IMR-90 (cell line): ENCODE measurements around the gene TMEM223. TPM values are rescaled to one million over a fixed set of nuclear protein-coding genes. Genes with fewer than 3 reads are reported as not detected.

Source experiments
- ATAC-seq: fragments of 200-7000 bp; cut with Tn5 transposase; 2 replicates; pipeline ENCODE4 v1.9.1; 2020; ENCODE audit warnings: low read depth, mild to moderate bottlenecking, moderate library complexity
- BruUV-seq: library from RNA; stranded (reverse); fragments of 400-500 nt; replicated peaks from 2 replicates; lab custom pipeline; 2021; lab: Mats Ljungman, UMichigan
- CTCF ChIA-PET: fragments of 300-600 bp; formaldehyde crosslinking; extraction: SDS; loops from one replicate; lab custom pipeline; 2021; ENCODE audit warnings: antibody characterized with exemption; lab: Yijun Ruan, JAX
- POLR2A ChIA-PET: fragments of 300-600 bp; sonication (Branson Sonifier 250); formaldehyde crosslinking; loops from one replicate; lab custom pipeline; 2022; ENCODE audit warnings: antibody characterized with exemption; ENCODE audit not compliant: unreplicated experiment; lab: Charles Lee
- DNase-seq: peaks from one replicate; pipeline ENCODE4 v3.0.0; 2013
- H2AFZ ChIP-seq: replicated peaks from 2 replicates; pipeline ENCODE3; 2013; ENCODE audit warnings: low read length, mild to moderate bottlenecking; ENCODE audit not compliant: poor library complexity
- H2AK5ac ChIP-seq: 2 replicates; pipeline ENCODE4 v1.6.1; 2013; ENCODE audit warnings: low read depth, low read length, inconsistent platforms
- H2AK9ac ChIP-seq: replicated peaks from 2 replicates; pipeline ENCODE3; 2013; ENCODE audit warnings: mild to moderate bottlenecking, low read depth, low read length, moderate library complexity; ENCODE audit not compliant: poor library complexity
- H2BK120ac ChIP-seq: 2 replicates; pipeline ENCODE4 v1.6.1; 2013; ENCODE audit warnings: low read depth, low read length, inconsistent platforms
- H2BK15ac ChIP-seq: 3 replicates; pipeline ENCODE4 v1.6.1; 2013; ENCODE audit warnings: low read depth, low read length, inconsistent platforms
- H2BK20ac ChIP-seq: 2 replicates; pipeline ENCODE4 v1.6.1; 2013; ENCODE audit warnings: low read depth, mild to moderate bottlenecking, inconsistent platforms, low read length, moderate library complexity
- H2BK5ac ChIP-seq: 2 replicates; pipeline ENCODE4 v1.6.1; 2013; ENCODE audit warnings: mild to moderate bottlenecking, low read depth, low read length, inconsistent platforms; ENCODE audit not compliant: poor library complexity, severe bottlenecking
- H3K14ac ChIP-seq: replicated peaks from 2 replicates; pipeline ENCODE4 v1.6.1; 2013; ENCODE audit warnings: low read depth, low read length, inconsistent platforms
- H3K18ac ChIP-seq: 2 replicates; pipeline ENCODE4 v1.6.1; 2013; ENCODE audit warnings: low read depth, low read length, control low read depth
- H3K23ac ChIP-seq: 2 replicates; pipeline ENCODE4 v1.6.1; 2013; ENCODE audit warnings: low read depth, low read length, inconsistent platforms
- H3K27ac ChIP-seq: 2 replicates; pipeline ENCODE4 v1.5.1; 2013; ENCODE audit warnings: mild to moderate bottlenecking, control low read depth, low read length; ENCODE audit not compliant: insufficient read depth
- H3K27me3 ChIP-seq: 2 replicates; pipeline ENCODE4 v1.6.1; 2013; ENCODE audit warnings: low read length; ENCODE audit not compliant: control insufficient read depth, insufficient read depth
- H3K36me3 ChIP-seq: 2 replicates; pipeline ENCODE4 v1.6.1; 2013; ENCODE audit warnings: low read length, mixed read lengths; ENCODE audit not compliant: control insufficient read depth, insufficient read depth
- H3K4ac ChIP-seq: 2 replicates; pipeline ENCODE4 v1.6.1; 2013; ENCODE audit warnings: low read depth, low read length, inconsistent platforms
- H3K4me1 ChIP-seq: 2 replicates; pipeline ENCODE4 v1.6.1; 2013; ENCODE audit warnings: low read length, mixed read lengths; ENCODE audit not compliant: control insufficient read depth, insufficient read depth
- H3K4me2 ChIP-seq: 2 replicates; pipeline ENCODE4 v1.6.1; 2013; ENCODE audit warnings: low read depth, mild to moderate bottlenecking, control low read depth, low read length, moderate library complexity
- H3K4me3 ChIP-seq: 2 replicates; pipeline ENCODE4 v1.5.1; 2013; ENCODE audit warnings: low read depth, mild to moderate bottlenecking, control low read depth, low read length, moderate library complexity; ENCODE audit not compliant: insufficient read depth
- H3K56ac ChIP-seq: 2 replicates; pipeline ENCODE4 v1.6.1; 2013; ENCODE audit warnings: low read length, inconsistent platforms; ENCODE audit not compliant: insufficient read depth; ENCODE audit errors: extremely low read depth
- H3K79me1 ChIP-seq, 2 experiments: 2 replicates each; pipeline ENCODE4 v1.6.1; 2013; ENCODE audit warnings: low read length in 2 of 2, inconsistent platforms in 1 of 2, low read depth in 1 of 2
- H3K9ac ChIP-seq: 2 replicates; pipeline ENCODE4 v1.6.1; 2013; ENCODE audit warnings: low read depth, low read length, control low read depth
- H3K9me1 ChIP-seq: 2 replicates; pipeline ENCODE4 v1.6.1; 2013; ENCODE audit warnings: low read length, inconsistent platforms; ENCODE audit not compliant: insufficient read depth
- H3K9me3 ChIP-seq: 2 replicates; pipeline ENCODE4 v1.6.1; 2013; ENCODE audit warnings: low read length; ENCODE audit not compliant: control insufficient read depth, insufficient read depth
- H4K20me1 ChIP-seq: 2 replicates; pipeline ENCODE4 v1.6.1; 2013; ENCODE audit warnings: low read length, inconsistent platforms; ENCODE audit not compliant: insufficient read depth
- H4K5ac ChIP-seq: 2 replicates; pipeline ENCODE4 v1.6.1; 2013; ENCODE audit warnings: mild to moderate bottlenecking, low read depth, low read length, control low read depth
- H4K8ac ChIP-seq, 2 experiments: 2 replicates each; pipeline ENCODE4 v1.6.1; 2013; ENCODE audit warnings: low read depth in 2 of 2, low read length in 2 of 2, control low read depth in 1 of 2, inconsistent platforms in 1 of 2
- H4K91ac ChIP-seq: 2 replicates; pipeline ENCODE4 v1.6.1; 2013; ENCODE audit warnings: low read depth, low read length, inconsistent platforms; ENCODE audit not compliant: insufficient read depth
- BHLHE40 ChIP-seq: fragments of 150-350 bp; IDR thresholded peaks from 2 replicates; pipeline ENCODE4 v1.6.1; 2016; ENCODE audit warnings: mild to moderate bottlenecking, low read depth, low read length
- CEBPB ChIP-seq: IDR thresholded peaks from 2 replicates; pipeline ENCODE4 v1.6.1; 2012; ENCODE audit warnings: low read depth, low read length, improper control_type of control experiment
- CHD1 ChIP-seq: IDR thresholded peaks from 2 replicates; pipeline ENCODE4 v1.6.1; 2012; ENCODE audit warnings: low read depth, low read length, improper control_type of control experiment
- FOS ChIP-seq: fragments of 150-350 bp; IDR thresholded peaks from 2 replicates; pipeline ENCODE4 v1.6.1; 2016; ENCODE audit warnings: low read depth, low read length
- MAFK ChIP-seq: IDR thresholded peaks from 2 replicates; pipeline ENCODE4 v1.6.1; 2012; ENCODE audit warnings: low read depth, low read length, improper control_type of control experiment
- MAZ ChIP-seq: IDR thresholded peaks from 2 replicates; pipeline ENCODE4 v1.6.1; 2012; ENCODE audit warnings: low read depth, mild to moderate bottlenecking, low read length, improper control_type of control experiment, moderate library complexity, borderline replicate concordance
- MXI1 ChIP-seq: IDR thresholded peaks from 2 replicates; pipeline ENCODE4 v1.6.1; 2012; ENCODE audit warnings: low read depth, mild to moderate bottlenecking, low read length, moderate library complexity, borderline replicate concordance
- NFE2L2 ChIP-seq: fragments of 150-350 bp; IDR thresholded peaks from 2 replicates; pipeline ENCODE4 v1.6.1; 2016; ENCODE audit warnings: low read depth, mild to moderate bottlenecking, low read length
- POLR2A ChIP-seq: IDR thresholded peaks from 2 replicates; pipeline ENCODE4 v1.6.1; 2012; ENCODE audit warnings: mild to moderate bottlenecking, low read depth, low read length
- RAD21 ChIP-seq: IDR thresholded peaks from 2 replicates; pipeline ENCODE4 v1.6.1; 2012; ENCODE audit warnings: low read length, improper control_type of control experiment
- RCOR1 ChIP-seq: IDR thresholded peaks from 2 replicates; pipeline ENCODE4 v1.6.1; 2012; ENCODE audit warnings: mild to moderate bottlenecking, low read length, improper control_type of control experiment; ENCODE audit not compliant: insufficient replicate concordance
- RFX5 ChIP-seq: IDR thresholded peaks from 2 replicates; pipeline ENCODE4 v1.8.0; 2012; ENCODE audit warnings: low read depth, mild to moderate bottlenecking, low read length, moderate library complexity
- SMC3 ChIP-seq: fragments of 150-350 bp; IDR thresholded peaks from 2 replicates; pipeline ENCODE4 v1.6.1; 2016; ENCODE audit warnings: low read depth, mild to moderate bottlenecking, antibody characterized with exemption, low read length, moderate library complexity
- WGBS, 2 experiments: methylation state at CpG; one replicate each; pipeline versions ENCODE4 v1.1.5 to v1.1.7; 2013; ENCODE audit warnings: missing lambda C conversion rate in 2 of 2; ENCODE audit not compliant: insufficient read length in 1 of 2; ENCODE audit errors: extremely low coverage in 2 of 2; 5-methylcytosine and 5-hydroxymethylcytosine counted together
- dilution Hi-C: fragments of 300-500 bp; cut with HindIII; formaldehyde crosslinking; loops from one replicate; pipeline ENCODE4 v1.14.3; 2018; ENCODE audit warnings: low sequenced_read_pairs; ENCODE audit not compliant: unreplicated experiment
- in situ Hi-C: fragments of 300-500 bp; cut with MboI; formaldehyde crosslinking; loops from 3 replicates; pipeline ENCODE4 v1.14.3; 2019; ENCODE audit warnings: low sequenced_read_pairs, inconsistent platforms, mixed read lengths
- intact Hi-C: fragments of 100-400 bp; cut with micrococcal nuclease; formaldehyde crosslinking; loops from 2 replicates; pipeline ENCODE4 v1.10.0; 2022
- polyA plus RNA-seq, 3 experiments: library from polyadenylated mRNA; depleted of rRNA; stranded (reverse); fragments of >200 nt; gene quantifications; 2 replicates each; pipeline ENCODE4 v1.2.3, GENCODE V29; 2012; ENCODE audit warnings: low replicate concordance in 1 of 3
- total RNA-seq: library from RNA; depleted of rRNA; stranded (reverse); fragments of >200 nt; gene quantifications from 2 replicates; pipeline ENCODE4 v1.2.3, GENCODE V29; 2012
- TF ChIP-seq, protein P1 (sequence below): fragments of 150-350 bp; IDR thresholded peaks from 2 replicates; pipeline ENCODE4 v1.6.1; 2017; ENCODE audit warnings: mild to moderate bottlenecking, antibody characterized with exemption, low read length, low read depth
- TF ChIP-seq, protein P2 (sequence below): conservative IDR thresholded peaks from 2 replicates; pipeline ENCODE4 v1.5.1; 2012; ENCODE audit warnings: mild to moderate bottlenecking, low read depth, low read length, improper control_type of control experiment
- TF ChIP-seq, protein P3 (sequence below): fragments of 150-350 bp; IDR thresholded peaks from 2 replicates; pipeline ENCODE4 v1.6.1; 2016; ENCODE audit warnings: low read depth, mild to moderate bottlenecking, low read length, moderate library complexity, borderline replicate concordance

TMEM223 gene
- total and polyA plus RNA-seq, 2 of the 4 experiments (the other 2 are of a cell fraction) = 9.7 to 15.7 TPM

DNA sequence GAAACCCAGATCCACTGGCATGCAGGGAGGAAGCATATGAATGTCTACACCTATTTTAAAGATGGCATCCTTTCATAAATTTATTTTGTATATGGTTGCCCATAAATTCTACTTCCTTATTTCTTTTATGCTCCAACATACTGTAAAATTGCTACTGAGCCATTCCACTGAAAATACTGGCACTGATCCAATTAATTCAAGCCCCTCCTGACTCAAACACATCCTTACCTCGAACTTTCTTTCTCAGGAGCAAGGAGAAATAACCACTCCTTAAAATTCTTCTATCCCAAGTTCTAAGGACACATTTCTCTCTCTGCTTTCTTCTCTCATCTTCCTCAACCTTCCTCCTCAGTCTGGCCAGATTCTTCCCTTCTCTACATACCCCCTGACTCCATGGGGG, 18.9 kb upstream of the TMEM223 start:
- H4K91ac ChIP-seq = no peak overlapping the region
- H2BK20ac ChIP-seq = no peak overlapping the region
- intact Hi-C loops = no loop called here
- no peak overlapping the region for H2BK5ac ChIP-seq
- H4K20me1 ChIP-seq = no peaks in the 10 kb centered on the region
- no peak for TF ChIP-seq MAFK
- TF ChIP-seq MAZ = no peak
- TF ChIP-seq, protein P1, sequence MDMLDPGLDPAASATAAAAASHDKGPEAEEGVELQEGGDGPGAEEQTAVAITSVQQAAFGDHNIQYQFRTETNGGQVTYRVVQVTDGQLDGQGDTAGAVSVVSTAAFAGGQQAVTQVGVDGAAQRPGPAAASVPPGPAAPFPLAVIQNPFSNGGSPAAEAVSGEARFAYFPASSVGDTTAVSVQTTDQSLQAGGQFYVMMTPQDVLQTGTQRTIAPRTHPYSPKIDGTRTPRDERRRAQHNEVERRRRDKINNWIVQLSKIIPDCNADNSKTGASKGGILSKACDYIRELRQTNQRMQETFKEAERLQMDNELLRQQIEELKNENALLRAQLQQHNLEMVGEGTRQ = no peak
- no peak for TF ChIP-seq CHD1
- TF ChIP-seq BHLHE40 = no peak
- TF ChIP-seq, protein P2, sequence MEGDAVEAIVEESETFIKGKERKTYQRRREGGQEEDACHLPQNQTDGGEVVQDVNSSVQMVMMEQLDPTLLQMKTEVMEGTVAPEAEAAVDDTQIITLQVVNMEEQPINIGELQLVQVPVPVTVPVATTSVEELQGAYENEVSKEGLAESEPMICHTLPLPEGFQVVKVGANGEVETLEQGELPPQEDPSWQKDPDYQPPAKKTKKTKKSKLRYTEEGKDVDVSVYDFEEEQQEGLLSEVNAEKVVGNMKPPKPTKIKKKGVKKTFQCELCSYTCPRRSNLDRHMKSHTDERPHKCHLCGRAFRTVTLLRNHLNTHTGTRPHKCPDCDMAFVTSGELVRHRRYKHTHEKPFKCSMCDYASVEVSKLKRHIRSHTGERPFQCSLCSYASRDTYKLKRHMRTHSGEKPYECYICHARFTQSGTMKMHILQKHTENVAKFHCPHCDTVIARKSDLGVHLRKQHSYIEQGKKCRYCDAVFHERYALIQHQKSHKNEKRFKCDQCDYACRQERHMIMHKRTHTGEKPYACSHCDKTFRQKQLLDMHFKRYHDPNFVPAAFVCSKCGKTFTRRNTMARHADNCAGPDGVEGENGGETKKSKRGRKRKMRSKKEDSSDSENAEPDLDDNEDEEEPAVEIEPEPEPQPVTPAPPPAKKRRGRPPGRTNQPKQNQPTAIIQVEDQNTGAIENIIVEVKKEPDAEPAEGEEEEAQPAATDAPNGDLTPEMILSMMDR = no peak
- TF ChIP-seq FOS = no peak
- TF ChIP-seq, protein P3, sequence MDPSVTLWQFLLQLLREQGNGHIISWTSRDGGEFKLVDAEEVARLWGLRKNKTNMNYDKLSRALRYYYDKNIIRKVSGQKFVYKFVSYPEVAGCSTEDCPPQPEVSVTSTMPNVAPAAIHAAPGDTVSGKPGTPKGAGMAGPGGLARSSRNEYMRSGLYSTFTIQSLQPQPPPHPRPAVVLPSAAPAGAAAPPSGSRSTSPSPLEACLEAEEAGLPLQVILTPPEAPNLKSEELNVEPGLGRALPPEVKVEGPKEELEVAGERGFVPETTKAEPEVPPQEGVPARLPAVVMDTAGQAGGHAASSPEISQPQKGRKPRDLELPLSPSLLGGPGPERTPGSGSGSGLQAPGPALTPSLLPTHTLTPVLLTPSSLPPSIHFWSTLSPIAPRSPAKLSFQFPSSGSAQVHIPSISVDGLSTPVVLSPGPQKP = no peak
- TF ChIP-seq RAD21 = no peak
- no peak for TF ChIP-seq MXI1
- no peak for TF ChIP-seq NFE2L2
- no peak for TF ChIP-seq CEBPB
- no peak for TF ChIP-seq SMC3
- TF ChIP-seq RFX5 = no peak
- TF ChIP-seq RCOR1 = no peak
- TF ChIP-seq POLR2A = no peak; the same call in 1 of the 2 replicates
- no peak overlapping the region for H3K14ac ChIP-seq
- no peak overlapping the region for H3K4ac ChIP-seq
- H3K79me1 ChIP-seq = peaks cover 0 to 20% of the 10 kb centered on the region in 2 experiments; a peak in 1 of 4 replicates
- dilution Hi-C loops = no loop called here
- H2BK120ac ChIP-seq = no peak overlapping the region
- ChIA-PET CTCF (no interaction called here), POLR2A (interaction anchor here (0.7 kb wide), 1 partner anchor 109 kb away, joined by 3 read pairs; no protein-coding TSS in a partner anchor)
- no peak overlapping the region for H3K23ac ChIP-seq
- no peak overlapping the region for H3K9ac ChIP-seq
- H3K4me3 ChIP-seq = no peak overlapping the region
- no peak overlapping the region for H3K27ac ChIP-seq
- H3K18ac ChIP-seq = no peak overlapping the region
- H3K4me2 ChIP-seq = no peak overlapping the region
- no TSS peak for BruUV-seq
- DNase-seq = no peak
- no peaks in the 10 kb centered on the region for H3K27me3 ChIP-seq
- WGBS, 2 experiments = 38% methylated on average over 1 of the region's 1 CpG; no CpG with 5 or more reads in 1 of the 2 experiments
- peaks cover 18% of the 10 kb centered on the region for H3K9me1 ChIP-seq
- H3K36me3 ChIP-seq = peaks cover 15% of the 10 kb centered on the region
- H2AK9ac ChIP-seq = no peak overlapping the region
- H4K5ac ChIP-seq = no peak overlapping the region
- H3K56ac ChIP-seq = no peak overlapping the region
- no peak for ATAC-seq
- no peak overlapping the region for H2BK15ac ChIP-seq
- no peaks in the 10 kb centered on the region for H3K9me3 ChIP-seq
- H2AK5ac ChIP-seq = no peak overlapping the region
- H2AFZ ChIP-seq = no peak overlapping the region
- H4K8ac ChIP-seq = no peak overlapping the region
- in situ Hi-C loops = no loop called here
- peaks cover 20% of the 10 kb centered on the region for H3K4me1 ChIP-seq
